LHCN-M2 (cell line): ENCODE data around the gene CEND1. TPM values are rescaled to one million over a fixed set of nuclear protein-coding genes. Genes with fewer than 3 reads are reported as not detected.
A peak's percentile ranks its signal among the peaks of the same experiment; 100 is the strongest.

ENCODE experiments used
- DNase-seq: peaks from one replicate; pipeline ENCODE4 v3.0.0-alpha.2; 2012; ENCODE audit warnings: low read depth
- total RNA-seq: library from RNA; depleted of rRNA; stranded (reverse); fragments of >200 nt; gene quantifications from 2 replicates; pipeline ENCODE4 v1.2.3, GENCODE V29; 2014

CEND1 gene
- total RNA-seq, 1 experiment from 2014 or later: 3.5 TPM

GRCh38 chr11:812390-812789 lies 22.5 kb upstream of the CEND1 start:
- no peak for DNase-seq

- peak; percentile 68 for DNase-seq
These were observed 21.8 kb upstream of the CEND1 start for GRCh38 chr11:811446-812245.

GRCh38 chr11:810040-810567 lies 20.2 kb upstream of the CEND1 start:
- DNase-seq: no peak

- DNase-seq: peak; percentile 96
These were observed 19.6 kb upstream of the CEND1 start, which contains the start of gene RPLP2 for GRCh38 chr11:809287-810039. TSS of gene RPLP2 (plus strand) at chr11:809967. CDS start at chr11:810235, 268 bp downstream.

- DNase-seq: peak; percentile 85
These were observed 18.8 kb upstream of the CEND1 start for GRCh38 chr11:808427-809286.

- DNase-seq: no peak
These were observed 14.7 kb upstream of the CEND1 start for GRCh38 chr11:804599-804964.

GRCh38 chr11:803770-804598 lies 14.1 kb upstream of the CEND1 start:
- no peak for DNase-seq

GRCh38 chr11:803467-803742 lies 13.5 kb upstream of the CEND1 start:
- no peak for DNase-seq

- DNase-seq: no peak
These were observed 13.0 kb upstream of the CEND1 start for GRCh38 chr11:802693-803466.

GRCh38 chr11:802018-802617 lies 12.2 kb upstream of the CEND1 start:
- DNase-seq: no peak

- DNase-seq: no peak
These were observed 11.3 kb upstream of the CEND1 start for GRCh38 chr11:801097-801780.

GRCh38 chr11:800473-800872 lies 10.6 kb upstream of the CEND1 start:
- no peak for DNase-seq

GRCh38 chr11:799641-800316 lies 9.9 kb upstream of the CEND1 start:
- no peak for DNase-seq

GRCh38 chr11:798093-798713 lies 8.3 kb upstream of the CEND1 start, which contains the start of gene SLC25A22:
TSS of gene SLC25A22 (minus strand) at chr11:798281. CDS start at chr11:795006, 3,275 bp downstream.
- DNase-seq: peak; percentile 67

GRCh38 chr11:797296-798092 lies 7.6 kb upstream of the CEND1 start:
- peak; percentile 83 for DNase-seq

GRCh38 chr11:796565-797295 lies 6.8 kb upstream of the CEND1 start:
- DNase-seq: no peak
